HG02981 (cell line): ENCODE data around the gene ENTPD3.
A peak's percentile ranks its signal among the peaks of the same experiment; 100 is the strongest.

Experiments
- ATAC-seq: cut with Tn5 transposase; IDR thresholded peaks from one replicate; pipeline ENCODE4 v1.9.1; 2021; ENCODE audit warnings: mild to moderate bottlenecking, moderate library complexity; ENCODE audit not compliant: unreplicated experiment

ENTPD3 gene

DNA sequence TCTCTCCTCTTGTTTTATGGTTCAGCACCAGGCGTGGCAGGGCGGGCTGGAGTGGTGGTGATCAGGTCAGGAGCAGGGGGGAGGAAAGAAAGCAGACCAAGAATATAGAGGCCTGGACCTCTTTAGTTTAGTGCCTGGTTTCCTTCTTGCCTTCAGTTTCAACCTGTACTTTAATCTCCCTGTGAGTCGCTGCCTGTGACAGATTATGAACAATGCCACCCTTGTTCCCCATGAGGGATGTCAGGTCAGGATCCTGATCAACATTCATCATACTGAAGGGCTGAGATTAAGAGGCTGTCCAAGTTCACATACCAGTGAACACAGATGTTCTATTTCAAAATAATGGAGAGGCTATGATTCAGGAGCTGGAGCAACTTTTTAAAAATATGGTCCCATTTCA, 11.4 kb downstream of the ENTPD3 start:
- no peak for ATAC-seq

DNA sequence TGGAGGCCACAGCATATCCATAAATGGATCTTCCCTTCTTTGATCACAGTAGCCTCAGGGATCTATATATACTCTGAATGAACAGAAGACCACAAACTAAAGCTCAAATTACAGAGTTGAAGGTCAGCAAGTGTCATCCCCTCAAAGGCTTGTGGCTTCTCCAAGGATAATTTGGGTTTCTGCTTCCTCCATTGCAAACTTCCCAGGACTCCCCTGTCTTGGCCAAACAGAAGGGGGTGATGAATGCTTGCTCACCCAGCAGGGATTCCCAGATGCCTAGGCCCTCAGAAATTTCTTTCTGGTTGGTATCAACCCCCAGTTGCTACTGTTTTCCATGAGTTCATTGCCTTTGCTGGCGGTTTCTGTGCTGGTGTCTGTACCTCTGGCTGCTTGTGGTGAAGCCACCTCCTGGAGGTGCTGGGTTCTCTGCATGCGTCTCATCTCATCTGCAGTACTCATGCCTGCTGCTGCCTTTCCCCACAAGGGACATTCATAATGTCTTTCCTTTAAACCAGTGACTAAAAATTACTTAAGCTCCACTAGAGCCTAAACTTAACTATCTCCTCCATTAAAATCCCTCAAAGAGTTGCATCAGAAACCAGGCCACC, 17.7 kb downstream of the ENTPD3 start:
- no peak for ATAC-seq

DNA sequence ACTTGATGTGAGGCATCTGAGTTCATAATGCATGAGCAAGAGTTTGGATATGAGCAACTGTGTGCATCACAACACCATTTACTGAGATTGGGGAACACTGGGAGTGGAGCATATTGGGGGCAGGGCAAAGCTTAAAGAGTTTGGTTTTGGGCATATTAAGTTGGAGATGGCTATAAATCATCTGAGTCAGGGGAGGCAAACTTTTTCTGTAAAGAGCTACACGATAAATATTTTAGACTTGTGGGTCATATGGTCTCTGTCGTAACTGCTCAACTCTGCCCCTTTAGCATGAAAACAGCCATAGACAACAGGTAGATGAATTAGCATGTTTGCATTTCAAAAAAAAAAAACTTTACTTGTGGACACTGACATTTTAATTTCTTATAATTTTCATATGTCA, 20.0 kb downstream of the ENTPD3 start:
- ATAC-seq: no peak

DNA sequence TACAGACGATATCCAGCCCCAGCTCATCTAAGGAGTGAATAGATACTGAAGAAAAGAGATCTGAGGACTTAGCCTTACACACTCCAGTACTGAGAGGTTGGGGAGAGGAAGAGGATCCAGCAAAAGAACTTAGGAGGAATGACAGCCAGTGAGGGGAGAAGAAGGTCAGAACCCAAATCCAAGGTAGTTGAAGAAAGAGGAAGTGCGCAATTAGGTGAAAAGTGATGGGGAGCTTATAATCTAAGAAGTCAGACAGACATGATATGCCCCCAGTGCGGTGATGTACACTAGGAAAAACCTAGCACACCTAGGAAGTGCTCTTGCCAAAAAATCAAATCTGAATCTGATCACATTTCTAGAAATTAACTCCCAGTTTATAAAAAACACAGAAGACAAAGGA, 20.6 kb downstream of the ENTPD3 start:
- ATAC-seq: no peak

DNA sequence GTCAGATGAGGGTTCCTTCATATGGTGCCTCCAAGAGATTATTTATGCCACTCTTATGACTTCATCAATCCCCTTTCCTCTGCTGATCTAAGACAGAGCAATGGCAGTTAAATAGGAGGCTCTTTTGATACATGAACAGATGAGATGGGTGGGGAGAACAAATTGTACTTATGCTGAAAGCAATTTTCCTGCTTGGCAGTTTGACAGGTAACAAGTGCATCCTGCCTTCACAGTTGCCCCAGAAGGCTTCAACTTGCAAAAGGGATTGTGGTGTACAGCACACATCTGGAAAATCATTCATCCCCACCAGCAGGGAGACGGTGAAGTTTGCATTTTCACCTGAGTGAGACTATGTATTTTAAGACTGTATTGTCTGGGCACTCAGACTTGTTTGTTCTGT, 27.3 kb downstream of the ENTPD3 start:
- no peak for ATAC-seq

DNA sequence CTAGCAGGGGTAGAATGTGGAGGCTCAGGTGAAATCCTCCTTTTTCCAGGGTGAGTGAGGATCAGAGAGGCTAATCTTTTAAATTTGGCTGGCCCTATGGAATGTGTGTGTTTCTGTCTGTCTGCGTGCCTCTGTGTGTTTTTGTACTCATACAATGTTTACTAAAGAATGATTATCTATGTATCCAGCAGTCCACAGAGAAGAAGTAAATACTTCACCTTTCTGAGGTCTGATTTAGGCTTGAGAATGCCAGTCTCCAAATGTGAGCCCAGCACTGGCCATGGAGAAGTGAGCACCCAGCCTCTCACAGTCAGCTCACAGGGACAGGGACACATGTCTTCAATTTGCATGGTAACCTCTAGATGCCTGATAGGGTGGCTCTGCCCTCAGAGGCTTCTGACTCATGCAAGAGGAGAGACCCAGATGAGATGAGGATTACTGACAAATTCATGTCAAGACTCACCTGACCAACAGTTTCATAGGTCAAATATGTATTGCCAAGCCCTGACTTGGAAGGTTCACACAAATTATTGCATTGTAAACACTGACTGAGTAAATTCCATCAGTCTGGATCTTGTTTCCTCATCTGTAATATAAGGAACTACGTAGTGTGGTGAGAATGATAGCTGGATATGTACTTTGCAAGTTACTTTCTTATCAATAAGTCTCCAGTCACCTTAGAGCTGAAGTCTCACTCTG, 31.0 kb downstream of the ENTPD3 start:
- no peak for ATAC-seq

DNA sequence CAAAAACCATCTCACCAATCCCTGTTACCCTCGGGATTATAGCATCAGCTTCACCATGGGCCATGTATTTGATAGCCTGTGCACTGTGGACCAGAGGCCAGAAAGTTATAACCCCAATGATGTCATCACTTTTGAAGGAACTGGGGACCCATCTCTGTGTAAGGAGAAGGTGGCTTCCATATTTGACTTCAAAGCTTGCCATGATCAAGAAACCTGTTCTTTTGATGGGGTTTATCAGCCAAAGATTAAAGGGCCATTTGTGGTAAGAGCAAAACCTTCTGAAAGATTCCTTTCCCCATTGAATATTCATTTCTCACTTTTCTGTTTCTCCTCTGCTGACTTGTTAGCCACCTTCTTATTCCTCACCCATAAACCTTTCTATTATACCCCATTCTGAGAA, 35.9 kb downstream of the ENTPD3 start:
- no peak for ATAC-seq

DNA sequence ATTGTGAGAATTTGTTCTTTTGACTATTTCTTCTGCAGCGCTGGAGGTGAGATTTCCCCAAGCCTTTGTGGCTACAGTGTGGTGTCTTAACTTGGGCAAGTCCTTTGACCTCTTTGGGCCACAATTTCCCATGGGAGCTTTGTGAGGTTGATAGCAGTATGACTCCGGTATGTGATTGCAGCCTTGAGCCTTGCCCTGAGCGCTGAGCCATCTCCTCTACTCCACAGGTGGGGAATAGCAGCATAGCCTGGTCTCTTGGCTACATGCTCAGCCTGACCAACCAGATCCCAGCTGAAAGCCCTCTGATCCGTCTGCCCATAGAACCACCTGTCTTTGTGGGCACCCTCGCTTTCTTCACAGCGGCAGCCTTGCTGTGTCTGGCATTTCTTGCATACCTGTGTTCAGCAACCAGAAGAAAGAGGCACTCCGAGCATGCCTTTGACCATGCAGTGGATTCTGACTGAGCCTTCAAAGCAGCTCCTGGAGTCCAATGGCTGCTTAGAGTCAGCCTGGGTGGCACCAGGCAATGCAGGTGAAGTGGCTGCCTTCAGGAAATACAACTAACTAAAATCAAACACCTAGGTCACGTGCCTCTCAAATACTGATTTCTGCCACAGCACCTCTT, 40.2 kb downstream of the ENTPD3 start:
- ATAC-seq: no peak

DNA sequence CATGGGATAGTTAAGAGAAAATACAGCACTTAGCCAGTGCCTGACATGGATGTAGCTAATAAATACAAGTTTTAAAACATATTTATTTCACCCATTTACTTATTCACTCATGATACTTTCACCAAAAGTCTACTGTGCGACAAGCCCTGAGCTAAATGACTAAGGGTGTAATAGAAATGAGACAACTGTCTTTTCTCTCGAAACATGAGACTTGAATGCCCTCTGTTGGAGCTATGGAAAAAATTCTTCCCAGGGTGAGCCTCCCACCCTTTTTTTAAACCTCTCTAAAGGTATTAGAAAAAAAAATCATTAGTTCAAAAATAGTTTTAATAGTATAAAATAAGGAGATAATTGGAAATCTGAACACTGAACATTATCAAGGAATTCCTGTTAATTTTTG, 45.8 kb downstream of the ENTPD3 start:
- ATAC-seq: no peak

DNA sequence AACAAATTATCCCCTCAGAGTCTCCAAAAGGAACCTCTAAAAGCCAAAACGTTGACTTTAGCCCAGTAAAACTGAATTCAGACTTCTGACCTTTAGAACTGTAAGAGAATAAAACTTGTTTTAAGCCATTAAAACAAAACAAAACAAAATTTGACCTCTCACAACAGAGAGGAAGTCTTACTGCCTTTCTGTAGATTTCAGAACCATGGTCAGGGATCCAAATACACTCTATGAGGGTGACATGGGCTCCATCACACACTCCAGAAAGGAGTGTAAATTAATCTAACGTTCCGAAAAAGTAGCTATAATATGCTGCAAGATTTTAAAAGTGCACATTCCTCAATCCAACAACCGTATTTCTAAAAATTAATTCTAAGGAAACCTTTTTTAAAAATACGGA, 50.9 kb downstream of the ENTPD3 start:
- ATAC-seq: no peak

DNA sequence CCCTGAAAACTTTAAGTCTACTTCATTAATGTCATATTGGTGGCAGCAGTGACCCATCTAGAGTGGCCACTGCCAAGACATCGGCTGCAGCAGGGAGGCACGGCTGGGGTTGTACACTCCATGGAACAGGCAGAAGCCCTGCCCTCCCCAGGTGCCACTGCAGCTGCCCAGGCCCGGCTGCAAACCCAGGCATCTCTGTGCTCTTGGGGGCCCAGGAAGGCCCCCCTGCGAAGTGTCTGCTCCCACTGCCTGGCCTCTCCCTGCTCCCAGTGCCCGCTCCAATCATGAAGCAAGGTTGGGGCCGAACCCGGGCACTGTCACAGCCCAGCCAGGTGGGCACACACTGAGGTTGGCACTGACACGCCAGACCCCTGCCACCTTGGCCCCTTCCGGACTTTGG, 58.1 kb downstream of the ENTPD3 start:
- no peak for ATAC-seq

DNA sequence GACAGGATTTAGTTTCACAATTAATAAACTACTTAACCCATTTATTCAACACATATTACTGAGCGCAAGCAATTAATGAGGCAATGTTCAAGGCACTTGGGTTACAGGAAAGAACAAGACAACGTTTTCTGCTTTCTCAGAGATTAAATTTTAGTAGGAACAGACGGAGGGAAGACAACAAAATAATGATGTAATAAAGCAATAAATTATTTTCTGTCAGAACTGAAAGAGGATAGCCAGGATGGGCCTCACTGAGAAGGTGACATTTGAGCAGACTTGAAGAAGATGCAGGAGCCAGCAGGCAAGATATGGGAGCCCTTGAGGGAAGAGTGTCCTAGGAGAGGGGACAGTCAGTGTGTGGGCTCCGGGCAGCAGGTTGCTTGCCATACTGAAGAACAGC, 58.9 kb downstream of the ENTPD3 start:
- ATAC-seq: no peak

DNA sequence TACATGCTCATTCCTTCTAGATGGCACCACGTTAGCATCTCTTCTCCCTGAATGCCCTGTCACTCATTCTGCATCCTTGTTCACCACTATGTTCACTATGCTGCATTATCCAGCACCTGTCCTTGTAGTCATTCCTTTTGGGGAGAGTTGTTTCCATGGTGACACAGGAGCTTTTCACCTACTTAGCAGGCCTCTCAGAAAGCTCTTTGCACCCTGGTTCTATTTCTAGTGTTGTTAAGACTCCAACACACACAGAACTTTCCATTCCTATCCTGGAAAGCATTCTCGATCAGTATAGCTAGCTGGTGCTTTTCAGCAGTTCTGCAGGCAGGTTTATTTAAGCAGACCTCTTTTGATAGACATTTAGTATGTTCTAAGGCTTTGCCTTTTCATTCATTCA, 63.5 kb downstream of the ENTPD3 start:
- ATAC-seq: no peak

DNA sequence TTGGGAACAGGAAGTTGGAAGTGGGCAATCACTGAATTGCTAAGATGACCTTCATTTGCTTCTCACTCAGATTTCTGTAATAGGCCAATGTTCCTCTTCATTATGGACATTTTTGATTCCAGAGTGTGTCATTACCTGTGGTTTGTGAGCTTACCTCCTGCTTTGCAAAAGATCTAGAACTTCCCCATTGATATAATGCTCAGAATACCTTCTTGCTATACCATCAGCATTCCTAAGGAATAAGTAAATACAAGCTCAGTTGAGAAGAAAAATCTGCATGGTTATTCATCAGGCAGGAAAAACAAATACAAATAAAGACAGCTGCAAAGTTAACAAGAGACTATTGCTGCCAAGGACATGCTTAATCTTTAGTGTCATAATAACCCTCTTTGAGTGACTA, 64.6 kb downstream of the ENTPD3 start:
- ATAC-seq: no peak

DNA sequence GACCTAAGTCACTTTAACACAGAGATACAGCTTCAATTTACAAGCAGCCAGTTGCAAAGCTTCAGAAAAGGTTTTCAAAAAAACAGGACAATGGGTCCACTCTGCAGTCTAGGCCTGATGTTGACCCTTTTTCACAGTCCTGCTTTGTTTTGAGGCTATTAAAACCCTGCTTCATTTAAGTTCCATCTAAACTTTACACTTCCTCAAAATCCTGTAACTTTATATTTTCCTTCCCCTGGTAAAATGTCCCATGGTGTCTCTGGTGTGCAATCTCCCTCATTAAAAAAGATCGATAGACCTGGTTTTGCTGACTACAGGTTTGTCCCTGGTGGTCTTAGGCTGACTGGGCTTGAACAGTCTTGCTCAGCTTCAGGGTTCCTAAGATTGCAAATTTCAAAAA, 65.1 kb downstream of the ENTPD3 start:
- ATAC-seq: no peak

DNA sequence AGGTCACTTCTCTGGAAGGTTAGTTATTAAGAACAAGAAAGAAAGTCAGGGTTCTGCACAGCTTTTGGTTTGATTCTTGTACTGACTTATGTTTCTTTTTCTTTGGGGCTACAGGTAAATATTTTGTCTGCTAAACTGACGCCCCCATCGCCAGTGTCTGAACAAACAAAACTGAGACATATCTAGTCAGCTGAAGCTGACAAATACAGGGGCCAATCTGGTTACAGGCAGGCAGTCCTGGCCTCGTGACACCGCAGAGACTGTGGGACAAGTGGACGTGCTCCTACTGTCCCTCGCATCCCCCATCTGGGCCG, 65.5 kb downstream of the ENTPD3 start:
- ATAC-seq: no peak

DNA sequence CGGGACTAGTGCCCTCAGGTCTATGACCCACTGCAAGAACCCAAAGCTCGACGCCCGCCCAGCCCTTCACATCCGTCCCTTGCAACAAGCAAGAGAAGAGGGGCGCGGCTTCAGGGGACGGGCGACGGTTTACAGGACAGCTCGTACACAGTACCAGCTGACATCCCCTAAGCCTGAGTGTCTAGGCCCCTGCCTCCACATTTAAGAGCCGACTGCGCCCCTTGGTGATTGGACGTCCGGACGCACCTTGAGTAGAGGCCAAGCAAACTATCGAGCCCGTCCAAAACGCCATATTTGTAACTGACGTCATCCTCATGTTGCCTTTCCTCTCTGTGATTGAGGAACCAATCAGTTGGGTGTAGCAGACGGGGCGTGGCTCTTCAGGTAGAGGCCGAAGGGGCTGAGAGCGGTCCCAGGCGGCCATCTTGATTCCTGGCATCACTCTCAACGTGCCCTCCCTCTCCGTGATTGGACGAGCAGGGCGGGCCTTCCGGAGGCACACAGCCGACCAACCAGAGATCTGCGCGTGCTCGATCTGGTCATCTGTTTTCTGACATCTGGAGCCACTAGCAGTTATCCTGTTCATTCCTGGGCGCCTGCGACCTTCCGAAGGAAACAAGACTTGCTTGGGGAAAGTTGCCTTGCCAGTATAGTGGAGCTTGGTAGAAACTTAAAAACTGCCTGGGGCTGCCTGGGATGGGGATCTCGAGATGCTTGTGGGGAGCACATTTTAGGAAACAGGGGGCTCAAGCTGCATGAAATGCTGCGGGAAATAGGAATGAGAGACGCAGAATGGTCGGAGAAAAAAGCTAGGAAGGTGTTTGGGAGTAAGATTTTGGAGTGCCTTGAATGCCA, 66.1 kb downstream of the ENTPD3 start:
- peak; percentile 94 for ATAC-seq

DNA sequence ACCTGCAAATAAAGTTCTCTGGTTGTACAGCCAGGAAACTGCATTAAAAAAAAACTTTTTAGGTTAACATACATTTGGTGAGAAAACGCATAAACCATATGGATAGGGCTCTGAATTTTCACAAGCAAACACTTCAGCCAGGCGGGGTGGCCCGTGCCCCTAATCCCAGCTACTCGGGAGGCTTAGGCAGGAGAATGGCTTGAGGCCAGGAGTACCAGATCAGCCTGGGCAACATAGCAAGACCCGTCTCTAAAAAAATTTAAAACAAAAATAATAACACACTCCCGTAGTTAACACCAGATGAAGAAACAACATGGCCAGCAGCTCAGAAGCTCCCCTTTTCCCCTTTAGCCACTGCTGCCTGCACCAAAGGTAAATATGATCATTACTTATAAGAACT, 66.9 kb downstream of the ENTPD3 start:
- no peak for ATAC-seq

DNA sequence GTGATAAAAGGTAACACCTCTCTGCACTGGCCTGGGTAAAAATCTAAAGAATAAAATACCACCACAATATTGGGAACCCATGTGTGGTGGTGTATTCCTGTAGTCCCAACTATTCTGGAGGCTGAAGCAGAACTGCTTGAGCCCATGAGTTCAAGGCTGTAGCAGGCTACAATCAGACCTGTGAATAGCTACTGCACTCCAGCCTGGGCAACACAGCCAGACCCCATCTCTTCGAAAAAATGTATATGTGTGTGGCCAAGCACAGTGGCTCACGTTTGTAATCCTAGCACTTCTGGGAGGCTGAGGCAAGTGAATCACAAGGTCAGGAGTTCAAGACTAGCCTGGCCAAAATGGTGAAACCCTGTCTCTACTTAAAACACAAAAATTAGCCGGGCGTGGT, 68.3 kb downstream of the ENTPD3 start:
- no peak for ATAC-seq

DNA sequence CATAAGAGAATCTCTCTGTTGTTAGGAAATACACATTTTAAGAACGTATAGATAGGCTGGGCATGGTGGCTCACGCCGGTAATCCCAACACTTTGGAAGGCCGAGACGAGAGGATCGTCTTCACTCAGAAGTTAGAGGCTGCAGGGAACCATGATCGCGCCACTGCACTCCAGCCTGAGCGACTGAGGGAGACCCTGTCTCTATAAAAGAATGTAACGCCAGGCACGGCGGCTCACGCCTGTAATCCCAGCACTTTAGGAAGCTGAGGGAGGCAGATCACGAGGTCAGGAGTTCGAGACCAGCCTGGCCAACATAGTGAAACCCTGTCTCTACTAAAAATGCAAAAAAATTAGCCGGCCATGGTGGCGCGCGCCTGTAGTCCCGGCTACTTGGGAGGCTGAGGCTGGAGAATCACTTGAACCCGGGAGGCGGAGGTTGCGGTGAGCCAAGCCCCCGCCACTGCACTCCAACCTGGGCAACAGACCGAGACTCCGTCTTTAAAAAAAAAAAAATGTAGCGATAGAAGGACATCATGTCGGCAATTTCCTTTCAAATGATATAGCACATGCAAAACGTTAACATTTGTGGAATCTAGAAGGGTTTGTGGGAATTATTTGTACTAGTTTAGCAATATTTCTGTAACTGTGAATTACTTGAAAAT, 69.4 kb downstream of the ENTPD3 start:
- ATAC-seq: no peak
